Tibial nerve (tissue), 4 donors: ENCODE data around the gene CCDC149. TPM values are rescaled to one million over a fixed set of nuclear protein-coding genes. Genes with fewer than 3 reads are reported as not detected.
"Not testable (repeated sequence)": the region's sequence is repeated elsewhere in the genome, so short reads cannot be mapped to it uniquely, and the experiment has no call there.

ENCODE experiments used
- DNase-seq, 2 donors: peaks; one replicate each; pipeline ENCODE4 v3.0.0-alpha.2; 2019; ENCODE audit warnings: low spot score in 2 of 2
- H3K27ac ChIP-seq, 4 donors: fragments of 200-600 bp; sonication (generic) in 3 of 4; one replicate each; pipeline ENCODE4 v1.5.1; 2017 to 2019; ENCODE audit warnings: mild to moderate bottlenecking in 1 of 4
- H3K27me3 ChIP-seq, 2 donors: fragments of 200-600 bp; sonication (generic) in 1 of 2; one replicate each; pipeline versions ENCODE4 v1.5.1 to v1.6.0; 2017 to 2019
- H3K36me3 ChIP-seq, 3 donors: fragments of 200-600 bp; sonication (generic); one replicate each; pipeline ENCODE4 v1.5.1; 2018 to 2019
- H3K4me1 ChIP-seq, 4 donors: fragments of 200-600 bp; sonication (generic) in 3 of 4; one replicate each; pipeline ENCODE4 v1.5.1; 2017 to 2019
- H3K4me3 ChIP-seq, 4 donors: fragments of 200-600 bp; sonication (generic) in 3 of 4; one replicate each; pipeline ENCODE4 v1.5.1; 2017 to 2019; ENCODE audit warnings: mild to moderate bottlenecking in 1 of 4, moderate library complexity in 1 of 4
- H3K9me3 ChIP-seq, 4 donors: fragments of 200-600 bp; sonication (generic) in 3 of 4; one replicate each; pipeline ENCODE4 v1.5.1; 2017 to 2019
- EP300 ChIP-seq, 2 donors: sonication (generic); formaldehyde crosslinking; IDR thresholded peaks; one replicate each; pipeline ENCODE4 v1.6.1; 2017; ENCODE audit warnings: antibody characterized with exemption in 2 of 2, mild to moderate bottlenecking in 1 of 2
- POLR2A ChIP-seq, 2 donors: fragments of 450-650 bp; IDR thresholded peaks; one replicate each; pipeline ENCODE4 v1.6.1; 2017; ENCODE audit warnings: antibody characterized with exemption in 2 of 2, mild to moderate bottlenecking in 2 of 2, moderate library complexity in 2 of 2
- WGBS, 2 donors: methylation state at CpG; one replicate each; pipeline ENCODE4 v1.1.5; 2018; 5-methylcytosine and 5-hydroxymethylcytosine counted together
- total RNA-seq, 4 donors: library from RNA; depleted of rRNA; stranded (reverse); fragments of >200 nt; gene quantifications; one replicate each; pipeline ENCODE4 v1.1.0, GENCODE V29; 2016
- TF ChIP-seq, protein P1 (sequence below), 5 experiments: fragments of 200-600 bp in 3 of 5; fragments of 450-650 bp in 2 of 5; sonication (generic) in 3 of 5; IDR thresholded peaks; one replicate each; pipeline ENCODE4 v1.5.1; 2016 to 2019; ENCODE audit warnings: antibody characterized with exemption in 5 of 5, mild to moderate bottlenecking in 3 of 5, moderate library complexity in 2 of 5

Gene CCDC149
- total RNA-seq, 4 donors from 2014 or later = 12.2 to 31.2 (median 15.3) TPM

DNA sequence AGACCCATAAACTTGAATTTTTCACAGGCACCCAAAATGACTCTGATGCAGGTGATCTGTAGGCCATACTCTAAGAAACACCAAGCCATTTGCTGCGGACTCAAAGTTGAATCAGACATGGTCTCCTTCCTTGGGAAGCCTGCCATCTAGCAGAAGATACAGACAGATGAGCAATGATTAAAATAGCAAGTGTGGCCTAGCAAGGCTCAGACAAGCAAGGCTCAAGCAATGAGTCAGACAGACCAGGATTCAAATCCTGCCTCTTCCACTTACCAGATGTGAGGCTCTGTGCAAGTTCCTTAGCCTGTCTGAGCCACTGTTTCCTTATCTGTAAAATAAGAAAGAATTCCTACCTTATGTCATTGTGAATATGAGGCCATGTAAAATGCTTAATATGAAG is 2.3 kb downstream of the CCDC149 start:
- Histone ChIP-seq H3K36me3 (peaks cover 0 to 46% (median 0%) of the 10 kb centered on the region in 3 donors), H3K9me3 (peaks cover 0 to 5% (median 0%) of the 10 kb centered on the region in 4 donors), H3K27ac (no peak overlapping the region), H3K4me3 (no peak overlapping the region), H3K27me3 (no peaks in the 10 kb centered on the region), H3K4me1 (peaks cover 0 to 10% (median 6%) of the 10 kb centered on the region in 4 donors)
- no peak for DNase-seq
- WGBS, 2 donors = 100% methylated on average over 1 of the region's 1 CpG
- TF ChIP-seq EP300 (IDR thresholded peaks at IDR 0.05) = no peak
- TF ChIP-seq POLR2A (IDR thresholded peaks at IDR 0.05) = no peak
- TF ChIP-seq, protein P1, sequence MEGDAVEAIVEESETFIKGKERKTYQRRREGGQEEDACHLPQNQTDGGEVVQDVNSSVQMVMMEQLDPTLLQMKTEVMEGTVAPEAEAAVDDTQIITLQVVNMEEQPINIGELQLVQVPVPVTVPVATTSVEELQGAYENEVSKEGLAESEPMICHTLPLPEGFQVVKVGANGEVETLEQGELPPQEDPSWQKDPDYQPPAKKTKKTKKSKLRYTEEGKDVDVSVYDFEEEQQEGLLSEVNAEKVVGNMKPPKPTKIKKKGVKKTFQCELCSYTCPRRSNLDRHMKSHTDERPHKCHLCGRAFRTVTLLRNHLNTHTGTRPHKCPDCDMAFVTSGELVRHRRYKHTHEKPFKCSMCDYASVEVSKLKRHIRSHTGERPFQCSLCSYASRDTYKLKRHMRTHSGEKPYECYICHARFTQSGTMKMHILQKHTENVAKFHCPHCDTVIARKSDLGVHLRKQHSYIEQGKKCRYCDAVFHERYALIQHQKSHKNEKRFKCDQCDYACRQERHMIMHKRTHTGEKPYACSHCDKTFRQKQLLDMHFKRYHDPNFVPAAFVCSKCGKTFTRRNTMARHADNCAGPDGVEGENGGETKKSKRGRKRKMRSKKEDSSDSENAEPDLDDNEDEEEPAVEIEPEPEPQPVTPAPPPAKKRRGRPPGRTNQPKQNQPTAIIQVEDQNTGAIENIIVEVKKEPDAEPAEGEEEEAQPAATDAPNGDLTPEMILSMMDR (IDR thresholded peaks at IDR 0.05) = no peak

DNA sequence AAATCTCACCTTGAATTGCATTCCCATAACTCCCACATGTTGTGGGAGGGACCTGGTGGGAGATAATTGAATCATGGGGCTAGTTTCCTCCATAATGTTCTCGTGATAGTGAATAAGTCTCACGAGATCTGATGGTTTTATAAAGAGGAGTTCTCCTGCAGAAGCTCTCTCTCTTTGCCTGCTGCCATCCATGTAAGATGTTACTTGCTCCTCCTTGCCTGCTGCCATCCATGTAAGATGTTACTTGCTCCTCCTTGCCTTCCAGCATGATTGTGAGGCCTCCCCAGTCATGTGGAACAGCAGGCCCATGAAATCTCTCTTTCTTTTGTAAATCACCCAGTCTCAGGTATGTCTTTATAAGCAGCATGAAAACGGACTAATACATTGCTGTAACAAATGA is 3.2 kb downstream of the CCDC149 start:
- DNase-seq, H3K27ac ChIP-seq, H3K27me3 ChIP-seq, H3K9me3 ChIP-seq, H3K4me3 ChIP-seq: not testable (repeated sequence)
- H3K4me1 ChIP-seq = peaks cover 0 to 10% (median 6%) of the 10 kb centered on the region in 4 donors
- 95 to 100% methylated on average over 3 of the region's 3 CpGs for WGBS, 2 donors
- peaks cover 0 to 47% (median 0%) of the 10 kb centered on the region in 3 donors for H3K36me3 ChIP-seq

- TF ChIP-seq POLR2A (IDR thresholded peaks at IDR 0.05) (no peak), EP300 (IDR thresholded peaks at IDR 0.05) (no peak)
- TF ChIP-seq, protein P1 (IDR thresholded peaks at IDR 0.05) = no peak
- no peak overlapping the region for H3K27ac ChIP-seq
- WGBS, 2 donors = 82 to 86% methylated on average over 6 of the region's 6 CpGs
- no peaks in the 10 kb centered on the region for H3K27me3 ChIP-seq
- no peak for DNase-seq
- H3K4me3 ChIP-seq = no peak overlapping the region
- H3K36me3 ChIP-seq = peaks cover 0 to 34% (median 0%) of the 10 kb centered on the region in 3 donors
- peaks cover 0 to 32% (median 0%) of the 10 kb centered on the region in 4 donors for H3K4me1 ChIP-seq
- H3K9me3 ChIP-seq = no peaks in the 10 kb centered on the region
Measured at GRCh38 chr4:24897639-24898038, 15.2 kb downstream of the CCDC149 start.

- WGBS, 2 donors = 77 to 82% methylated on average over 5 of the region's 5 CpGs
- H3K4me1 ChIP-seq = peaks cover 0 to 32% (median 0%) of the 10 kb centered on the region in 4 donors
- DNase-seq = no peak
- peak overlapping the region in 1 of 4 donors; percentile 11 for H3K27ac ChIP-seq
- H3K27me3 ChIP-seq = no peaks in the 10 kb centered on the region
- H3K4me3 ChIP-seq = no peak overlapping the region
- peaks cover 0 to 39% (median 0%) of the 10 kb centered on the region in 3 donors for H3K36me3 ChIP-seq
- TF ChIP-seq POLR2A (IDR thresholded peaks at IDR 0.05) = no peak
- TF ChIP-seq, protein P1 (IDR thresholded peaks at IDR 0.05) = no peak
- no peak for TF ChIP-seq EP300 (IDR thresholded peaks at IDR 0.05)
- no peaks in the 10 kb centered on the region for H3K9me3 ChIP-seq
Measured at GRCh38 chr4:24896977-24897376, 15.9 kb downstream of the CCDC149 start.

DNA sequence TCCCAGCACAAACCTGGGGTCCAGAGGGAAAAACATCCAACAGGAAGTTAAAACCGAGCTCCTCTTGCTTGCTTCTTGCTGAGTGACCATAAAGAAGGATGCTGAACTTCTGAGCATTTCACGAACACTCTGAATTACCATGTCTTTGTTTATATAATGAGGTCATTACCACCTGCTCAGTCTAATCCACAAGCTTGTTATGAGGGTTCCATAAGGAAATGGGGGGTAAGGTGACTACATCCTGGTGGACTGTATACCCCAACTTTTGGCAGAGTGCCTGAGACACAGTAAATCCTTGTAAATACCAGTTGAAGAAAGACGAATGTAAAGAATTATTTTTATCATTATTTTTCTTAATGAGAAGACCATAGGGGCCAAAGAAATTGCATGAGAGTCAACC is 16.8 kb downstream of the CCDC149 start:
- DNase-seq = no peak
- Histone ChIP-seq H3K27me3 (no peaks in the 10 kb centered on the region), H3K27ac (no peak overlapping the region), H3K9me3 (no peaks in the 10 kb centered on the region), H3K36me3 (peaks cover 0 to 46% (median 0%) of the 10 kb centered on the region in 3 donors), H3K4me1 (peaks cover 0 to 32% (median 0%) of the 10 kb centered on the region in 4 donors), H3K4me3 (no peak overlapping the region)
- no peak for TF ChIP-seq EP300 (IDR thresholded peaks at IDR 0.05)
- TF ChIP-seq, protein P1 (IDR thresholded peaks at IDR 0.05) = no peak
- 67 to 71% methylated on average over 3 of the region's 3 CpGs for WGBS, 2 donors

GRCh38 chr4:24895461-24895860 is 17.4 kb downstream of the CCDC149 start:
- no peaks in the 10 kb centered on the region for H3K27me3 ChIP-seq
- 46 to 97% methylated on average over 1 of the region's 1 CpG for WGBS, 2 donors
- H3K27ac ChIP-seq = no peak overlapping the region
- H3K4me1 ChIP-seq = peaks cover 0 to 32% (median 0%) of the 10 kb centered on the region in 4 donors
- peaks cover 0 to 46% (median 0%) of the 10 kb centered on the region in 3 donors for H3K36me3 ChIP-seq
- TF ChIP-seq POLR2A (IDR thresholded peaks at IDR 0.05) (no peak), EP300 (IDR thresholded peaks at IDR 0.05) (no peak)
- TF ChIP-seq, protein P1 (IDR thresholded peaks at IDR 0.05) = no peak
- H3K4me3 ChIP-seq = no peak overlapping the region
- no peaks in the 10 kb centered on the region for H3K9me3 ChIP-seq
- no peak for DNase-seq
